Stimulated activated naive CD8-positive, alpha-beta T cell treated with anti-CD3 and anti-CD28 coated beads, Interleukin-15, Interleukin-2, amounts not matched to agents 100 U/mL and 50 U/mL, for 24 hours (primary cell): ENCODE measurements around the gene VWC2.
"Not testable (repeated sequence)": the region's sequence is repeated elsewhere in the genome, so short reads cannot be mapped to it uniquely, and the experiment has no call there.

ENCODE experiments used
- ATAC-seq: fragments of 150-1000 bp; cut with Tn5 transposase; one replicate; pipeline ENCODE4 v1.10.0; 2021
- DNase-seq: peaks from one replicate; pipeline ENCODE4 v3.0.0; 2021

VWC2 gene

DNA sequence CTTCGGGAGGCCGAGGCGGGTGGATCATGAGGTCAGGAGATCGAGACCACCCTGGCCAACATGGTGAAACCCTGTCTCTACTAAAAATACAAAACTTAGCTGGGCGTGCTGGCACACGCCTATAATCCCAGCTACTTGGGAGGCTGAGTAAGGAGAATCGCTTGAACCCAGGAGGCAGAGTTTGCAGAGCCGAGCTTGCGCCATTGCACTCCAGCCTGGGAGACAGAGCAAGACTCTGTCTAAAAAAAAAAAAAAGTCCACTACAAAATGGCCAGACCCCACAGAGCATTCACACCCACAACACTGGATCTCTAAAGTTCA lies 78.1 kb downstream of the VWC2 start:
- ATAC-seq, DNase-seq: not testable (repeated sequence)

DNA sequence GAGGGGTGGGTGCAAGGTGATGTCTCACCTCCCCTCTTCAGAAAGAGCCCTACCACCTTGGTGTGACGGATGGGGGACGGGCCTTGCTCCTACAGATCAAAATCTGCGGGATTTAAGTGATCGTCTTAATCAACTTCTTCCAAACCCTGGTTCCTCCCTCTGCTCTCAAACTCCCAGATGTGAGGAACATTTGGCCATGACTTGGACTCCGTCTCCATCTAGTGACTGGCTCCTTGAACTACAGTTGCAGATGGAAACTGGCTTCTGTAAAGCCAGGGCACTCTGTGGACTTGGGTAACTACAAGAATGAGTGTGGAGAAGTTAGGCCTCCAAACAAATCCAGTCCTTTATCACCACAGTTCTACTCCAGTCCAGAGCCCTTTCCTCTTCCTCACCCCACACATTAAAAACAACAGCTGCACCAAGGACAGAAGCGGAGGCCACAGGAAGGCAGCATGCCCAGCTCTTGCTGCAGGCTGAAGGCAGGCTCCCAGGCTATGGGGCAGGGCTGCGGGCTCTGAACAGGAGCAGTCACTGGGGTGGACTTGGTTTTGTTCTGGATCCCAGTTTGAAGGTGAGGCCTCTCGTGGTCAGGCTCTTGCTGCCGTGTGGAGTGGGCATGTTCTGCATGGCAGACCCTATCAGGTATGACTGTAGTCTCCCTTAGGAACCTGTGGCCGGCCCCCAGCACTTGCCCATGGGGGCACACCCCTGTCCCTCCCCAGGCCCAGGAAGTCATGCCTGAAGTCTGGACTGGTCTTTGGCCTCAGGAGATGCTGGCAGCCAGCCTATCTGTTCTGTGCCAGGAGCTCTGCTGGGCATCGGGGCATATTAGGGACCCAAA lies 79.4 kb downstream of the VWC2 start:
- DNase-seq: peak; percentile 7
- no peak for ATAC-seq

DNA sequence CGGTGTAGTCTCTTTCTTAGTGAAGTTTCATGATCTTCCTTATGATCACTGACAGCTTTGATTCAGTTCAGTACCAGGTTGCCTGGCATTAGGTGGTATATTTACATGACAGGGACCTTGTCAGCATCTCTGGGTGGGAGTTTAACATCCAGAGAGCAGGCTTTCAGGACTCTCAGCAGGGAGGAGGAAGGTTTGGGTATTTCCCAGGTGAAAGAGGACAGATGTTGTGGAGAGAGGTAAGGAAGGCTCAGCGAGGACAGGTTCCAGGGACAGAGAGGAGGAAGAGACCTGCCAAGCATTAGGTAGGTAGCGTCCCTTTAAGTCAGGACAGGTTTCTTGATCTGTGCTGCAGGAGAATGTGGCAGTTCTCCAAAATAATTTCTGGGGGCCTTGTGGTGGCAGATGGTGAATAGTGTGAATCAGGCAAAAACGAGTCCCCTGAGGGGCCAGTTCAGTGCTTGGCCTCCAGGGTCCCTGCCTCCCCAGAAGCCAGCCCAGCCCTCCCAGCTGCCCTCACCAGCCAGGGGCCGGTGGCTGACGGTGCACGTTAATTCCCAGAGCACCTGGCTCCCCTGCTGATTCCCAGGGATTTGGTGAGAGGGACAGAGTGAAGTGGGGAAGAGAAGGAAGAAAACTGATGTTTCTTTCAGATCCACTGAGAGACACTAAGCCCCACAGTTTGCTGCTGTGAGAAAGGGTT lies 82.0 kb downstream of the VWC2 start:
- DNase-seq (no peak), ATAC-seq (no peak)

DNA sequence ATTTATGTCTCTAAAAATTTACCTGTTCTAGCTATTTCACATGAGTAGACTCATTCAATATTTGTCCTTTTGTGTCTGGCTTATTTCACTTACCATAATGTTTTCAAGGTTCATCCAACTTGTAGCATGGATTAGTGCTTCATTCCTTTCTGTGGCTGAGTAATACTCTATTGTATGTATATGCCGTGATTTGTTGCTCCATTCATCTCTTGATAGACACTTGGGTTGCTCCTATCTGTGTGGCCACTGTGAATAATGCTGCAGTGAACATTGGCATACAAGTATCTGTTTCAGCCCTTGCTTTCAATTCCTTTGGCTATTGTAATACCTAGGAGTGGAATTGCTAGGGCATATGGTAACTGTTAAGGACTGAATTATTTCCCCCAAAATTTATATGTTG lies 86.9 kb downstream of the VWC2 start:
- no peak for ATAC-seq

DNA sequence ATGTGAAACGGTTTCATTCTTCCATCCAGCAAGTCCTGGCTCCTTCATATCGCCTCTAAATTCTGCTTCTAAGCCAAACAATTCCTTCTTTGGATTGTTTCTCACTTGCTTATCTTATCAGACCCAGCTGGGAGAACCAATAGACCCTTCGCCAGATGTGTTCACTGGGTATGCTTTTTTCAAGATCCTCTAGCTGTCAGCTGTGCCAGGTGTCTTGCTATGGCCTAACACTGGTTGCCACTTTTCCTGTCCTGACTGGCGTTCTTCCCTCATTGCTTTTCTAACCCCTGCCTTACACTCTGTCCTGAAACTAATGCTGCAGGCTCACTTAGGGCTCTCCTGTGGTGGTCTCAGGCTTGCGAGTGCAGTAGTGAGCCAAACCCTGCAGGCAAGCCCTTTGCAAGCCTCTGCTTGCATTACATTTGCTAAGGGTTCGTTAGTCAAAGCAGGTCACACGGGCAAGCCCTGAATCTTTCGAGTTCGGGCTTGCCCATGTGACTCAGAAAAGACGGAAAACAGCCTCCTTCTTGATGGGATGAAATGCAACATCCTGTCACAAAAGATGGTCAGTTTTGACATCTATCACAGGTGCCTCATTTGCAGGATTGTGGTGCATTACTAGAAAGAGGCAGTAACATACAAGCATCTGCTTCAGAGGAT lies 92.8 kb downstream of the VWC2 start:
- no peak for ATAC-seq
- DNase-seq: no peak

More for the DNA sequence above, 86.9 kb downstream of the VWC2 start:
- no peak for DNase-seq

GRCh38 chr7:49866910-49867309 lies 93.5 kb downstream of the VWC2 start:
- ATAC-seq: no peak
- no peak for DNase-seq

GRCh38 chr7:49873420-49873819 lies 100.0 kb downstream of the VWC2 start:
- DNase-seq (no peak), ATAC-seq (no peak)

GRCh38 chr7:49875336-49875735 lies 101.9 kb downstream of the VWC2 start:
- no peak for ATAC-seq

GRCh38 chr7:49876202-49876601 lies 102.8 kb downstream of the VWC2 start:
- ATAC-seq (no peak), DNase-seq (no peak)

More at GRCh38 chr7:49875336-49875735, 101.9 kb downstream of the VWC2 start:
- no peak for DNase-seq

- no peak for ATAC-seq
- no peak for DNase-seq
Measured at GRCh38 chr7:49878089-49878488, 104.7 kb downstream of the VWC2 start.

- DNase-seq: no peak
Measured at GRCh38 chr7:49878627-49879026, 105.2 kb downstream of the VWC2 start.

DNA sequence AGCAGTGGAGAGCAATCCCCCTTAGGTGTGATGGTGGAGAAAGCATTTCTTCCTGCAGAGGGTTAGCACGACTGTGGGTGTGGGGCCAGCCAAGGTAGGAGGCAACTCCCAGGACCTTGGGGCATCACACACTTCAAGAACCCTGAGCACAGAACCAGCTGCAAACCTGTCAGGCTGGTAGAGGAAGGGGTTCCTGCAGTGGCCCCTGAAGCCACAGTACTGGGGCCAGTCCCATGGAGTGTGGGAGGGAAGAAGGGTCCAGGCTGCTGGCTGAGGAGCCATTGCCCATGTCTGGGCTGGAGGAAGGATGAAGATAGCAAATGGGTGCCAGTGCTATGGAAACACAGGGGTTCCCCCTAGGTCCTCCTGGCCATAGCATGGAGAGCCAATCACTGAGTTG lies 110.5 kb downstream of the VWC2 start:
- ATAC-seq (no peak), DNase-seq (no peak)

More at GRCh38 chr7:49878627-49879026, 105.2 kb downstream of the VWC2 start:
- no peak for ATAC-seq

DNA sequence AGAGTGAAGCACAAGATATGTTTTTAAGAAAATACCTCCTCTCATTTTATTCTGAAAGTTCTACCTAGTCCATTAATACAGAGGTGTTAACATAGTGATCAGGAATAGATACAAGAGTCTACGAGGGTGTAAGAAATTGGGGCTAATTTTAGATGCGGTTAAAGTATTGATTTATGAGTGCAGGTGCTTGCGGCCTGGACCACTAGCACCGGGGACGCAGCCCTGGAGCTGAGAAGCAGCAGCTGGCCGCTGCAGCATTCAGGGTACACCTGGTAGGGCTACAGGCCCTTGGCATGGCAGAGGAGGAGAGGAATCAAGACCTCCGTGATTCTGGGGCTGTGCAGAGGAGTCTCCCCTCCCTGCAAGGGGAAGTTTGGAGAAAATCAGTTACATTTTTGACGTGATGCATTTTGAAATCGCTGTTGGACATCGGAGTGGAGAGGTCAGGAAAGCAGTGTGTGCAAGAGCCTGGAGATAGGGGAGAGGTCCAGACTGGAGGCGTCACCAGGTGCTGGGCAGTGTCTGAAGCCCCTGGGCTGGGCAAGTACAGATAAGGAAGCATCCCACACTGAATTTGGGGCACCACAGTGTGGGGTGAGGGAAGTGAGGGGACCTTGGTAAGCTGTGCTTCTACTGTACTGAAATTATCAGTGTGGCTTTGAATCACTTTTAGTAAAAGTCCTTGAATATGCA lies 112.3 kb downstream of the VWC2 start:
- no peak for ATAC-seq

GRCh38 chr7:49892481-49892880 lies 119.0 kb downstream of the VWC2 start:
- ATAC-seq: no peak
- DNase-seq: no peak

More for the DNA sequence above, 112.3 kb downstream of the VWC2 start:
- DNase-seq: no peak

DNA sequence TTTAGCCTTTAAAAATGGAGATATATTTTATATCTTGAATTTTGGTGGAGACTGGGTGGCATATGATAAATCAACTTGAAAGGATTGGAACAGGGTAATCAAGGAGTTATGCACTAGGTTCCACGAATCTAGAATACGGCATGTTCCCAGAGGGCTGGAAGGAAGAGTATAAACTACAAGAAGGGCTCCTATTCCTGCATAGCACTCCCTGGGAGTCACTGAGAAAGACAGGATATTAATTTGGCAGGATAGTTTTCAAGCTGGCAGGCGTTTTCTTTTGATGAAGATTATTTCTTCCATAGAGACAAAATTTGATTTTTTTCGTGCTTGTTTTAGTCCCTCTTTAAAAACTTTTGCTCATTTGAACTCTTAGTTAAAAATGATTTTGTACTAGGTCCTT lies 119.7 kb downstream of the VWC2 start:
- no peak for ATAC-seq
- no peak for DNase-seq

DNA sequence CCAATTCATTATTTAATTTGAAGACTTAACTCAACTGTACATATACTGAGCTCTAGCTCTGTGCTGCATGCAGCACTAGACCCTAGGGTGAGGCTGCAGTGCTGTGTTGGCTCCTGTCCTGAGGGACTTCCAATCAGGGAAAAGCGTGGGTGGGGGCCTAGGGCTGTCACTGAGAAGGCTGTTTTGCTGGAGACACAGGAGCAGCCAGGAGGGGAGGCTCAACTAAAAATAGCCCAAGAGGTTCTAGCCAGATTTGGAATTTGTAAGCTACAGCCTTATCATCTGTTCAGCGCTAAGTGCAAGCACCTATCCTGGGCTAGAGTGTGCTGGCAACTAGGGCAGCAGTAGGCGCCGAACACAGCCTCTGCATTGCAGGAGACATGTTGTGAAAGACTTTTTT lies 121.1 kb downstream of the VWC2 start:
- no peak for DNase-seq
- ATAC-seq: no peak

GRCh38 chr7:49911909-49912308 lies 138.5 kb downstream of the VWC2 start:
- ATAC-seq (no peak), DNase-seq (no peak)

DNA sequence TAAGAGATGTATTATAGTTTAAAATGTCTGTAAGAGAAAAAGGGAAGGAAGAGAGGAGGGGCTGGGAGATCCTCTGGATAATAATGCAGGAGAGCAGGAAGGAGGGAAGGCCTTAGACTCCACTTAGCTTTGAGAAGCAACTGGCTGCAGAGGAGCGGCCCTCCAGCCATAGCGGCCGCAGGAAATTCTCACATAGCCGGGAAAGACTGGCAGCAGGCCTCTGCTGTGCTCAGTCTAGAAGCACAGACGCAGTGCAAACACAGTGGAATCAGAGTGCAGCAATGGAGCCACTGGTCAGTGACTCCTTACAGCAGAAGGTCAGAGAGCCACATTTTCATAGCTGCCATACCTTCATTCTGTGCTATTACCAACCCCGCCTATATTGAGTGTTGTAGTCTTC lies 153.3 kb downstream of the VWC2 start:
- ATAC-seq: no peak
- no peak for DNase-seq

DNA sequence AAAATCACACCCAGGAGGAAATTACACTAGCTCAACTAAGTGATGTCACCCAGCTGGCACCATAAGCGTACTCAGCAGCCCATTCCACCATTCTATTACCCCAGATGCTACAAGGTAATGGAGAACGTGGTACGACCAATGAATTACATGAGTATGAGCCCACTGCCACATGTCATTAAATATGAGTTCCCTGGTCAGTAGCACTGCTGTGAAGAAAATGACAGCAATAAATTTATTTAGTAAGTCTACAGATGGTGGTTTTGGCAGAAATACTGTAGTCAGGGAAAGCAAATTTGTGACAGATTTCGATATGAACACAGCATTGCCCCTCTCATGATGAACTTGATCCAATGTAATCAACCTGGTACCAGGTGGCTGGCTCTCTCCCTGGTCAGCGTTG lies 154.2 kb downstream of the VWC2 start:
- DNase-seq: no peak
- no peak for ATAC-seq

GRCh38 chr7:49928787-49929186 lies 155.3 kb downstream of the VWC2 start:
- ATAC-seq (no peak), DNase-seq (no peak)

DNA sequence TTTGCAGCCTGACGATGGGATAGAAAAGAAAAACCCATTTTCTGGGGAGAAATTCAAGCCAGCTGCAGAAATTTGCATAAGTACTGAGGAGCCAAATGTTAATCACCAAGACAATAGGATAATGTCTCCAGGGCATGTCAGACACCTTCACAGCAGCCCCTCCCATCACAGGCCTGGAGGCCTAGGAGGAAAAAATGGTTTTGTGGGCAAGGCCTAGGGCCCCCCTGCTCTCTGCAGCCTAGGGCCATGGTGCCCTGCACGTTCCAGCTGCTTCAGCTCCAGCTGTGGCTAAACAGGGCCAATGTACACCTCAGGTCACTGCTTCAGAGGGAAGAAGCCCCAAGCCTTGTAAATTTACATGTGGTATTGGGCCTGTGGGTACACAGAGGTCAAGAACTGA lies 158.2 kb downstream of the VWC2 start:
- DNase-seq (no peak), ATAC-seq (no peak)

DNA sequence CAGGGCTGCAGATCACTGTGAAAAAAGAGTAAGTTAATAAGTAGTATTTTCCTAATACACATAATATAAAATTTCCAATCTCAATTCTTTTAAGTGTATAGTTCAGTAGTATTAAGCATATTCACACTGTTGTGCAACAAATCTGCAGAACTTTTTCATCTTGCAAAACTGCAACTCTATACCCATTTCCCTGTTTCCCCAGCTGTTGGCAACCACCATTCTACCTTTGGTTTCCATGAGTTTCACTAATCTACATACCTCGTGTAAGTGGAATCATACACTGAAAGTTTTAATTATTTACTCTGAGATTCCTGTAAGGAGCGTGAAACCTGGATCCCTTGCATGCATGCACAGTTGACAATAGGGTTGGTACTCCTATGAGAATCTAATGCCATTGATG lies 164.2 kb downstream of the VWC2 start:
- ATAC-seq (no peak), DNase-seq (no peak)
